K562 (cell line): ENCODE data around the gene SLX9. TPM values are rescaled to one million over a fixed set of nuclear protein-coding genes. Genes with fewer than 3 reads are reported as not detected.

ENCODE experiments used
- CBX2 ChIP-seq: fragments of 200-600 bp; sonication (generic); IDR thresholded peaks from one replicate; pipeline ENCODE4 v1.6.1; 2012; ENCODE audit warnings: mild to moderate bottlenecking, low read length, inconsistent platforms; ENCODE audit not compliant: insufficient read depth, poor library complexity, severe bottlenecking
- CCAR2 ChIP-seq: fragments of 200-400 bp; formaldehyde crosslinking; IDR thresholded peaks from 2 replicates; pipeline ENCODE4 v1.6.1; 2017; ENCODE audit warnings: mild to moderate bottlenecking, low read depth, low read length
- CREB3L1 ChIP-seq: fragments of 450-650 bp; IDR thresholded peaks from 2 replicates; pipeline ENCODE4 v1.6.1; 2014; ENCODE audit warnings: low read depth, mild to moderate bottlenecking, moderate library complexity, borderline replicate concordance
- CSDE1 ChIP-seq, 2 experiments: fragments of 450-650 bp; IDR thresholded peaks; 2 replicates each; pipeline ENCODE4 v1.6.1; 2016; ENCODE audit warnings: mild to moderate bottlenecking in 1 of 2
- ELF2 ChIP-seq: fragments of 250-450 bp; sonication (Bioruptor Pico); IDR thresholded peaks from 2 replicates; pipeline ENCODE4 v1.5.0; 2021; ENCODE audit warnings: mild to moderate bottlenecking
- GABPB2 ChIP-seq: fragments of 250-450 bp; sonication (Bioruptor Pico); conservative IDR thresholded peaks from 2 replicates; pipeline ENCODE4 v1.5.1; 2021; ENCODE audit warnings: mild to moderate bottlenecking
- HOXB6 ChIP-seq: fragments of 250-450 bp; sonication (Bioruptor Pico); IDR thresholded peaks from 2 replicates; pipeline ENCODE4 v1.5.1; 2022; ENCODE audit warnings: mild to moderate bottlenecking, borderline replicate concordance
- LCOR ChIP-seq: sonication (generic); formaldehyde crosslinking; IDR thresholded peaks from 2 replicates; pipeline ENCODE4 v1.8.0; 2022; ENCODE audit warnings: mild to moderate bottlenecking, missing genetic modification reagents
- MCM5 ChIP-seq: fragments of 450-650 bp; IDR thresholded peaks from 2 replicates; pipeline ENCODE4 v1.6.1; 2016; ENCODE audit warnings: low read depth
- MLLT1 ChIP-seq, 2 experiments: fragments of 450-650 bp; IDR thresholded peaks; 2 replicates each; pipeline ENCODE4 v1.6.1; 2016
- MNT ChIP-seq, 2 experiments: fragments of 450-650 bp; conservative IDR thresholded peaks; 2 replicates each; pipeline ENCODE4 v1.6.1; 2017; ENCODE audit warnings: mild to moderate bottlenecking in 2 of 2, moderate library complexity in 2 of 2
- MYBL2 ChIP-seq, 2 experiments: fragments of 450-650 bp in 1 of 2; sonication (generic) in 1 of 2; formaldehyde crosslinking in 1 of 2; IDR thresholded peaks; 2 replicates each; pipeline versions ENCODE4 v1.6.1 to v1.8.1; 2017 to 2022; ENCODE audit warnings: borderline replicate concordance in 1 of 2, inconsistent platforms in 1 of 2, low read depth in 1 of 2, mild to moderate bottlenecking in 1 of 2, missing genetic modification reagents in 1 of 2, moderate library complexity in 1 of 2
- POLR3A ChIP-seq: IDR thresholded peaks from 2 replicates; pipeline ENCODE4 v1.6.1; 2011; ENCODE audit warnings: borderline replicate concordance, mild to moderate bottlenecking, moderate library complexity; ENCODE audit not compliant: insufficient read length, insufficient read depth; ENCODE audit errors: extremely low read depth
- RBBP5 ChIP-seq: fragments of 200-600 bp; sonication (generic); IDR thresholded peaks from 2 replicates; pipeline ENCODE4 v1.6.1; 2012; ENCODE audit warnings: borderline replicate concordance, mild to moderate bottlenecking, low read length, control low read depth, inconsistent platforms; ENCODE audit not compliant: insufficient read depth, poor library complexity, severe bottlenecking
- RCOR1 ChIP-seq, 2 experiments: IDR thresholded peaks; 2 replicates each; pipeline ENCODE4 v1.6.1; 2012; ENCODE audit warnings: low read depth in 2 of 2, low read length in 2 of 2, borderline replicate concordance in 1 of 2, improper control_type of control experiment in 1 of 2
- TOE1 ChIP-seq, 2 experiments: fragments of 450-650 bp in 1 of 2; sonication (generic) in 1 of 2; formaldehyde crosslinking in 1 of 2; IDR thresholded peaks; 2 replicates each; pipeline versions ENCODE4 v1.7.1 to v1.8.0; 2016 to 2022; ENCODE audit warnings: borderline replicate concordance in 2 of 2, mild to moderate bottlenecking in 2 of 2, antibody characterized with exemption in 1 of 2, inconsistent platforms in 1 of 2, low read depth in 1 of 2, missing genetic modification reagents in 1 of 2, moderate library complexity in 1 of 2
- U2AF2 ChIP-seq: fragments of 200-400 bp; formaldehyde crosslinking; optimal IDR thresholded peaks from 2 replicates; pipeline ENCODE3; 2017; ENCODE audit warnings: low read depth, mild to moderate bottlenecking, low read length
- ZBTB17 ChIP-seq: fragments of 450-650 bp; formaldehyde crosslinking; IDR thresholded peaks from 2 replicates; pipeline ENCODE4 v1.4.0; 2020; ENCODE audit warnings: mild to moderate bottlenecking
- ZC3H4 ChIP-seq: sonication (generic); formaldehyde crosslinking; IDR thresholded peaks from 2 replicates; pipeline ENCODE4 v1.9.0; 2021; ENCODE audit warnings: missing genetic modification reagents, borderline replicate concordance
- ZNF146 ChIP-seq: IDR thresholded peaks from one replicate; pipeline ENCODE4 v1.6.1; 2018; ENCODE audit warnings: missing compliant biosample characterization; ENCODE audit not compliant: unreplicated experiment
- polyA plus RNA-seq, 8 experiments: library from polyadenylated mRNA; depleted of rRNA in 4 of 8; stranded (reverse) in 5 of 8; unstranded in 3 of 8; fragments of >200 nt; fragmentation: Nextera tagmentation in 2 of 8; fragmentation: Illumina TruSeq in 1 of 8; extraction: Ambion mirVana in 2 of 8; extraction: Trizol in 1 of 8; gene quantifications; 2 replicates each; pipeline versions ENCODE4 v1.2.1 to v1.2.3, GENCODE V29; 2011 to 2014; ENCODE audit warnings: inconsistent platforms in 1 of 8, missing spikeins in 1 of 8
- total RNA-seq, 7 experiments: library from RNA; depleted of rRNA in 6 of 7; stranded (reverse); fragments of >200 nt in 6 of 7; fragmentation: Illumina TruSeq in 2 of 7; extraction: Trizol in 2 of 7; gene quantifications; 2 replicates each; pipeline versions ENCODE4 v1.2.1 to v1.2.3, GENCODE V29; 2011 to 2021; ENCODE audit warnings: low replicate concordance in 1 of 7

SLX9 gene
- total and polyA plus RNA-seq, 9 of the 15 experiments (the other 6 are each of a cell fraction or from before 2014, with no cell fraction given) = 1.2 to 75.5 (median 16.5) TPM

GRCh38 chr21:44939532-44940115, at the start of gene SLX9 (continued):
- TF ChIP-seq CREB3L1 = no peak; the same call in 1 of the 2 replicates
- TF ChIP-seq GABPB2 (CRISPR knock-in tag) = peak; percentile 83; the same call in 1 of the 2 replicates
- no peak for TF ChIP-seq MYBL2 (IDR thresholded peaks at IDR 0.05; ENCODE audit: low read depth)
- no peak for TF ChIP-seq MYBL2 (CRISPR knock-in tag; IDR thresholded peaks at IDR 0.05; ENCODE audit: borderline replicate concordance)
- TF ChIP-seq MCM5 = no peak
- TF ChIP-seq CCAR2 = no peak
- peak; percentile 84 for TF ChIP-seq ELF2 (CRISPR knock-in tag)
- no peak for TF ChIP-seq ZC3H4
- TF ChIP-seq TOE1 (IDR thresholded peaks at IDR 0.05; ENCODE audit: borderline replicate concordance) = peak; percentile 86
- no peak for TF ChIP-seq TOE1 (CRISPR knock-in tag; IDR thresholded peaks at IDR 0.05; ENCODE audit: borderline replicate concordance, low read depth)
- peak in 1 of 2 experiments; percentile 43; a peak in 1 of 4 replicates for TF ChIP-seq MLLT1 (IDR thresholded peaks at IDR 0.05)
- no peak for TF ChIP-seq ZNF146
- TF ChIP-seq CBX2 = no peak
- TF ChIP-seq POLR3A = peak; percentile 13
- TF ChIP-seq RBBP5 = peak; percentile 96
- TF ChIP-seq U2AF2 = no peak
- TF ChIP-seq LCOR (CRISPR knock-in tag) = peak; percentile 67; the same call in 1 of the 2 replicates
- no peak for TF ChIP-seq CSDE1 (IDR thresholded peaks at IDR 0.05)
- TF ChIP-seq ZBTB17 (CRISPR knock-in tag) = peak; percentile 80
- no peak; the same call in 1 of the 2 replicates for TF ChIP-seq HOXB6 (CRISPR knock-in tag)
- TF ChIP-seq RCOR1 (IDR thresholded peaks at IDR 0.05; ENCODE audit: borderline replicate concordance in 1 of 2, low read depth in 2 of 2, low read length in 2 of 2) = peak in 1 of 2 experiments; percentile 72; a peak in 2 of 4 replicates
- TF ChIP-seq MNT (conservative IDR thresholded peaks at IDR 0.05) = peak; percentile 85 to 93
